Mononuclear cell (primary cell): ENCODE measurements around the gene OR2W3. TPM values are rescaled to one million over a fixed set of nuclear protein-coding genes. Genes with fewer than 3 reads are reported as not detected.
"Not testable (repeated sequence)": the region's sequence is repeated elsewhere in the genome, so short reads cannot be mapped to it uniquely, and the experiment has no call there.

Experiments used
- H3K27me3 ChIP-seq: 2 replicates; pipeline ENCODE4 v1.6.0; 2011; ENCODE audit warnings: low read length, control low read depth; ENCODE audit not compliant: insufficient read depth
- H3K4me1 ChIP-seq: 2 replicates; pipeline ENCODE4 v1.5.1; 2011; ENCODE audit warnings: mild to moderate bottlenecking, low read length, control low read depth; ENCODE audit not compliant: insufficient read depth
- H3K4me3 ChIP-seq: 2 replicates; pipeline ENCODE4 v1.5.1; 2011; ENCODE audit warnings: mild to moderate bottlenecking, low read length, moderate library complexity
- H3K9me3 ChIP-seq: 2 replicates; pipeline ENCODE4 v1.5.1; 2011; ENCODE audit warnings: low read depth, mild to moderate bottlenecking, control low read depth, low read length
- total RNA-seq: library from RNA; depleted of rRNA; stranded (reverse); fragments of >200 nt; gene quantifications from one replicate; pipeline ENCODE4 v1.2.3, GENCODE V29; 2012

OR2W3 gene
- total RNA-seq, 1 donor = 1.2 TPM

GRCh38 chr1:247904122-247904521 is 8.7 kb downstream of the OR2W3 start:
- no peaks in the 10 kb centered on the region for H3K9me3 ChIP-seq
- no peaks in the 10 kb centered on the region for H3K27me3 ChIP-seq
- H3K4me1 ChIP-seq = peaks cover 6% of the 10 kb centered on the region
- H3K4me3 ChIP-seq = no peak overlapping the region

- no peaks in the 10 kb centered on the region for H3K27me3 ChIP-seq
- H3K4me3 ChIP-seq = no peak overlapping the region
- peaks cover 6% of the 10 kb centered on the region for H3K4me1 ChIP-seq
- no peaks in the 10 kb centered on the region for H3K9me3 ChIP-seq
These were observed 9.8 kb downstream of the OR2W3 start for GRCh38 chr1:247905181-247905580.

- Histone ChIP-seq H3K27me3 (no peaks in the 10 kb centered on the region), H3K4me1 (peaks cover 6% of the 10 kb centered on the region), H3K9me3 (no peaks in the 10 kb centered on the region), H3K4me3 (peak overlapping the region; percentile 42)
These were observed 10.6 kb downstream of the OR2W3 start for GRCh38 chr1:247905910-247906503.

- no peaks in the 10 kb centered on the region for H3K9me3 ChIP-seq
- peaks cover 6% of the 10 kb centered on the region for H3K4me1 ChIP-seq
- H3K27me3 ChIP-seq = no peaks in the 10 kb centered on the region
- H3K4me3 ChIP-seq = peak overlapping the region; percentile 42
These were observed 11.2 kb downstream of the OR2W3 start for GRCh38 chr1:247906504-247907047.

GRCh38 chr1:247908766-247909165 is 13.4 kb downstream of the OR2W3 start:
- Histone ChIP-seq H3K4me3 (no peak overlapping the region), H3K27me3 (no peaks in the 10 kb centered on the region), H3K9me3 (no peaks in the 10 kb centered on the region), H3K4me1 (peaks cover 6% of the 10 kb centered on the region)

- H3K27me3 ChIP-seq = no peaks in the 10 kb centered on the region
- H3K4me3 ChIP-seq = no peak overlapping the region
- H3K9me3 ChIP-seq = no peaks in the 10 kb centered on the region
- H3K4me1 ChIP-seq = no peaks in the 10 kb centered on the region
These were observed 18.4 kb downstream of the OR2W3 start for GRCh38 chr1:247913786-247914185.

- Histone ChIP-seq H3K9me3 (no peaks in the 10 kb centered on the region), H3K27me3 (no peaks in the 10 kb centered on the region), H3K4me1 (no peaks in the 10 kb centered on the region), H3K4me3 (no peak overlapping the region)
These were observed 19.7 kb downstream of the OR2W3 start for GRCh38 chr1:247914941-247915662.

GRCh38 chr1:247919952-247920351 is 24.6 kb downstream of the OR2W3 start, which contains the start of gene OR2T8:
OR2T8 (plus strand) TSS chr1:247920252; CDS start chr1:247921018, 766 bp downstream.
- Histone ChIP-seq H3K9me3 (no peaks in the 10 kb centered on the region), H3K4me1 (no peaks in the 10 kb centered on the region), H3K4me3 (no peak within 1 kb of the TSS), H3K27me3 (no peaks in the 10 kb centered on the region)

GRCh38 chr1:247923941-247924340 is 28.6 kb downstream of the OR2W3 start:
- no peaks in the 10 kb centered on the region for H3K9me3 ChIP-seq
- H3K4me3 ChIP-seq = no peak overlapping the region
- H3K4me1 ChIP-seq = no peaks in the 10 kb centered on the region
- H3K27me3 ChIP-seq = no peaks in the 10 kb centered on the region

GRCh38 chr1:247924868-247925267 is 29.5 kb downstream of the OR2W3 start, which contains the start of gene OR2AJ1:
OR2AJ1 (plus strand) TSS chr1:247924889; CDS start chr1:247933769, 8,880 bp downstream.
- H3K27me3 ChIP-seq = no peaks in the 10 kb centered on the region
- no peaks in the 10 kb centered on the region for H3K4me1 ChIP-seq
- no peaks in the 10 kb centered on the region for H3K9me3 ChIP-seq
- no peak within 1 kb of the TSS for H3K4me3 ChIP-seq

GRCh38 chr1:247933989-247934388 is 38.6 kb downstream of the OR2W3 start:
- no peak overlapping the region for H3K4me3 ChIP-seq
- no peaks in the 10 kb centered on the region for H3K27me3 ChIP-seq
- H3K4me1 ChIP-seq = no peaks in the 10 kb centered on the region
- H3K9me3 ChIP-seq = no peaks in the 10 kb centered on the region

- Histone ChIP-seq H3K9me3 (no peaks in the 10 kb centered on the region), H3K4me3 (no peak overlapping the region), H3K4me1 (no peaks in the 10 kb centered on the region), H3K27me3 (no peaks in the 10 kb centered on the region)
These were observed 40.4 kb downstream of the OR2W3 start for GRCh38 chr1:247935781-247936180.

- Histone ChIP-seq H3K4me3 (no peak overlapping the region), H3K9me3 (no peaks in the 10 kb centered on the region), H3K4me1 (no peaks in the 10 kb centered on the region), H3K27me3 (no peaks in the 10 kb centered on the region)
These were observed 41.0 kb downstream of the OR2W3 start for GRCh38 chr1:247936415-247936814.

GRCh38 chr1:247936965-247937734 is 41.8 kb downstream of the OR2W3 start:
- H3K27me3 ChIP-seq, H3K9me3 ChIP-seq, H3K4me1 ChIP-seq: not testable (repeated sequence)
- peak overlapping the region; percentile 40 for H3K4me3 ChIP-seq

- H3K4me1 ChIP-seq = no peaks in the 10 kb centered on the region
- H3K27me3 ChIP-seq = no peaks in the 10 kb centered on the region
- no peaks in the 10 kb centered on the region for H3K9me3 ChIP-seq
- no peak overlapping the region for H3K4me3 ChIP-seq
These were observed 47.2 kb downstream of the OR2W3 start for GRCh38 chr1:247942624-247943023.
